Trophoblast cell (in vitro differentiated cells and primary cell): ENCODE results near the gene SLC17A9.

Experiments used
- DNase-seq, 2 donors: peaks; one replicate each; pipeline ENCODE4 v3.0.0-alpha.2; 2016
- H2AFZ ChIP-seq: 2 replicates; pipeline ENCODE4 v1.6.1; 2013; ENCODE audit warnings: low read length, moderate library complexity, mild to moderate bottlenecking; ENCODE audit not compliant: insufficient read depth, poor library complexity
- H2AK5ac ChIP-seq: 2 replicates; pipeline ENCODE4 v1.6.1; 2013; ENCODE audit warnings: mild to moderate bottlenecking, low read length
- H2BK120ac ChIP-seq: 2 replicates; pipeline ENCODE4 v1.6.1; 2013; ENCODE audit warnings: low read length, mild to moderate bottlenecking, moderate library complexity; ENCODE audit not compliant: insufficient read depth, poor library complexity
- H2BK12ac ChIP-seq: 2 replicates; pipeline ENCODE4 v1.6.1; 2013; ENCODE audit warnings: mild to moderate bottlenecking, low read length, moderate library complexity
- H2BK5ac ChIP-seq: 2 replicates; pipeline ENCODE4 v1.6.1; 2013; ENCODE audit warnings: low read length, low read depth, moderate library complexity, mild to moderate bottlenecking; ENCODE audit not compliant: poor library complexity
- H3K14ac ChIP-seq: 2 replicates; pipeline ENCODE4 v1.6.1; 2013; ENCODE audit warnings: mild to moderate bottlenecking, low read length
- H3K18ac ChIP-seq: 2 replicates; pipeline ENCODE4 v1.6.1; 2013; ENCODE audit warnings: mild to moderate bottlenecking, low read length
- H3K23ac ChIP-seq: 2 replicates; pipeline ENCODE4 v1.6.1; 2013; ENCODE audit warnings: low read length
- H3K27ac ChIP-seq: 2 replicates; pipeline ENCODE4 v1.5.1; 2013; ENCODE audit warnings: low read depth, mild to moderate bottlenecking, inconsistent platforms, low read length, moderate library complexity
- H3K27me3 ChIP-seq: 2 replicates; pipeline ENCODE4 v1.6.1; 2013; ENCODE audit warnings: inconsistent platforms, mild to moderate bottlenecking, low read length, moderate library complexity; ENCODE audit not compliant: insufficient read depth
- H3K36me3 ChIP-seq, 2 experiments: 1 replicate in 1 of 2; 2 replicates in 1 of 2; pipeline ENCODE4 v1.6.1; 2013; ENCODE audit warnings: low read length in 2 of 2, mild to moderate bottlenecking in 2 of 2, moderate library complexity in 1 of 2; ENCODE audit not compliant: insufficient read depth in 2 of 2, control insufficient read depth in 1 of 2
- H3K4ac ChIP-seq: 2 replicates; pipeline ENCODE4 v1.6.1; 2013; ENCODE audit warnings: low read depth, mild to moderate bottlenecking, low read length, moderate library complexity
- H3K4me1 ChIP-seq, 2 experiments: 1 replicate in 1 of 2; 2 replicates in 1 of 2; pipeline ENCODE4 v1.6.1; 2013; ENCODE audit warnings: low read length in 2 of 2, mild to moderate bottlenecking in 2 of 2, moderate library complexity in 1 of 2; ENCODE audit not compliant: insufficient read depth in 2 of 2, control insufficient read depth in 1 of 2
- H3K4me2 ChIP-seq: 2 replicates; pipeline ENCODE4 v1.6.1; 2013; ENCODE audit warnings: inconsistent platforms, mild to moderate bottlenecking, low read length, moderate library complexity
- H3K4me3 ChIP-seq: 2 replicates; pipeline ENCODE4 v1.5.1; 2013; ENCODE audit warnings: mild to moderate bottlenecking, low read depth, low read length, inconsistent platforms
- H3K79me1 ChIP-seq: one replicate; pipeline ENCODE4 v1.6.1; 2013; ENCODE audit warnings: low read length
- H3K79me2 ChIP-seq: 2 replicates; pipeline ENCODE4 v1.6.1; 2013; ENCODE audit warnings: low read length, mild to moderate bottlenecking; ENCODE audit not compliant: control insufficient read depth, insufficient read depth, poor library complexity
- H3K9ac ChIP-seq: 2 replicates; pipeline ENCODE4 v1.6.1; 2013; ENCODE audit warnings: mild to moderate bottlenecking, low read length
- H3K9me3 ChIP-seq: 2 replicates; pipeline ENCODE4 v1.6.1; 2013; ENCODE audit warnings: low read depth, mild to moderate bottlenecking, control low read depth, inconsistent platforms, low read length; ENCODE audit not compliant: insufficient read depth
- H4K12ac ChIP-seq: 2 replicates; pipeline ENCODE4 v1.6.1; 2013; ENCODE audit warnings: low read depth, mild to moderate bottlenecking, low read length, moderate library complexity
- H4K8ac ChIP-seq: 2 replicates; pipeline ENCODE4 v1.6.1; 2013; ENCODE audit warnings: low read depth, mild to moderate bottlenecking, low read length, moderate library complexity
- H4K91ac ChIP-seq: one replicate; pipeline ENCODE4 v1.6.1; 2013; ENCODE audit warnings: low read depth, mild to moderate bottlenecking, low read length, moderate library complexity
- WGBS: extraction: QIAGEN DNeasy Blood & Tissue Kit; methylation state at CpG from one replicate; pipeline ENCODE4 v1.1.7; 2013; ENCODE audit warnings: missing lambda C conversion rate; ENCODE audit not compliant: insufficient read length, insufficient coverage; ENCODE audit errors: extremely low coverage; 5-methylcytosine and 5-hydroxymethylcytosine counted together

SLC17A9 gene

DNA sequence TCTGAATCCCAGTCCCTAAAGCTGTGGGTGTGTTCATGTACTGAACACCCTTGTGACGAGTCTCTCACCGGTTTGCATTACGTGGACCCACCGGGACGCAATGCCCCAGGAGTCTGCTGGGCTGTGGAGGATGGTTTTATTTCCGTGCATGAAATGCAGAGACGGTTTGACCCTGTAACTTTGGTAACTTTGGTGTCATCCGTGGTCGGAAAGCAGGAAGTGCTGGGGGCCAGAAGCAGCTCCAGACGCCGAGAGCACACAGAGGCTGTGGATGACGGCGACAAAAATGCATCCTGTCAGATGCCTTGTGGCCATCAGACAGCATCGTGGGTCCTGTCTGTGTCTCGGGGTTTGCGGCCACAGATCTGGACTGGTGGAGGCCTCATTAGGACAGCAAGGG lies 47.1 kb downstream of the SLC17A9 start:
- H3K18ac ChIP-seq: no peak overlapping the region

DNA sequence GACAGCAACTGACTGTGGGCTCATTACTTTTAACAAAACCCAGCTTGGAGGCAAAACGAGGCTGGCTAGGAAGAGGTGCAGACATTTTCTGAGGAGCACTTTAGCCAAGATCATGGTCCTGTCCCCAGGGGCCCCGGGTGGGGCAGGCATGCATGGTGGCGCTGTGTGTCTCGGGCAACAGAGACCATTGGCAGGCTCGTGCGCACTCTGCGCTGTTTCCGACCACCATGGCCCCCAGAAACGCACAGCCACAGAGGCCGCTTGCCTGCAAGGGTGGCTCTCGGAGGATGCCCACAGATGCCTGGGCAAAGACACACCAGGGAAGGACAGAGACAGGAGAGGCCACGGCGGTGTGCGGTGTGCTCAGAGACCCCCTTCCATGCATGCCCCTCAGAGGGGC lies 47.5 kb downstream of the SLC17A9 start:
- H3K4me2 ChIP-seq: no peak overlapping the region
- no peaks in the 10 kb centered on the region for H3K79me2 ChIP-seq
- H3K36me3 ChIP-seq: no peaks in the 10 kb centered on the region
- no peak overlapping the region for H2BK12ac ChIP-seq
- peaks cover 20% of the 10 kb centered on the region for H3K27me3 ChIP-seq
- no peak overlapping the region for H2BK120ac ChIP-seq
- no peak overlapping the region for H3K18ac ChIP-seq
- no peak overlapping the region for H3K27ac ChIP-seq
- no peaks in the 10 kb centered on the region for H3K79me1 ChIP-seq
- H3K9ac ChIP-seq: no peak overlapping the region
- H4K91ac ChIP-seq: no peak overlapping the region
- H2AFZ ChIP-seq: no peak overlapping the region
- DNase-seq: no peak
- H3K9me3 ChIP-seq: peaks cover 13% of the 10 kb centered on the region
- no peak overlapping the region for H3K4me3 ChIP-seq
- H2BK5ac ChIP-seq: no peak overlapping the region
- H3K4ac ChIP-seq: no peak overlapping the region
- WGBS: no CpG with 5 or more reads among the region's 14 CpGs
- no peak overlapping the region for H4K12ac ChIP-seq
- no peak overlapping the region for H3K14ac ChIP-seq
- no peak overlapping the region for H2AK5ac ChIP-seq
- H3K4me1 ChIP-seq: no peaks in the 10 kb centered on the region
- no peak overlapping the region for H4K8ac ChIP-seq
- H3K23ac ChIP-seq: no peak overlapping the region

More for the DNA sequence above, 47.1 kb downstream of the SLC17A9 start:
- H3K4me3 ChIP-seq: no peak overlapping the region
- H2BK5ac ChIP-seq: no peak overlapping the region
- H3K27ac ChIP-seq: no peak overlapping the region
- H3K27me3 ChIP-seq: peaks cover 15% of the 10 kb centered on the region
- H3K4me1 ChIP-seq: no peaks in the 10 kb centered on the region
- no peak overlapping the region for H3K23ac ChIP-seq
- no peak overlapping the region for H4K8ac ChIP-seq
- H3K9me3 ChIP-seq: peaks cover 13% of the 10 kb centered on the region
- H3K14ac ChIP-seq: no peak overlapping the region
- H3K4me2 ChIP-seq: no peak overlapping the region
- H3K36me3 ChIP-seq: no peaks in the 10 kb centered on the region
- H4K12ac ChIP-seq: no peak overlapping the region
- no peak overlapping the region for H2AK5ac ChIP-seq
- no peak for DNase-seq
- no peak overlapping the region for H3K4ac ChIP-seq
- no peak overlapping the region for H2AFZ ChIP-seq
- H3K9ac ChIP-seq: no peak overlapping the region
- WGBS: no CpG with 5 or more reads among the region's 16 CpGs
- no peak overlapping the region for H2BK12ac ChIP-seq
- H4K91ac ChIP-seq: no peak overlapping the region
- H2BK120ac ChIP-seq: no peak overlapping the region
- H3K79me1 ChIP-seq: no peaks in the 10 kb centered on the region
- H3K79me2 ChIP-seq: no peaks in the 10 kb centered on the region

DNA sequence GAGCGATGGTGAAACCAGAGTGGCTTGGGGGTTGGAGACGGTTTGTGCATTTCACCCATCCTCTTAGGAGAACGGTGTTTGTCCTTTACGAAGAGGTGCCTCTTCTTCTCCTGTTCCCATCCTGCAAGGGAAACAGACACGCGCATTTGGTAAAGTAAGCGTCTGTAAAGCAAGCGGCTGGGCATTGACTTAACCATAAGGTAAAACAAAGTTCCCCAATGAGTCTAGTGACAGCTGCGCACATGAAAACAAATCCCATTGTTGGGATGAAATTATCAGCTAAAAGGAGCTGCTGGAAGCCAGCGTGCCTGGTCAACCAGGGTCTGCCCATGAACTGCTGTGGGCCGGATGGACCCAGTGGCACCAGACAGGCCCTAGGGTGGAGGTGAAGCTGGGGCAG lies 48.4 kb downstream of the SLC17A9 start:
- Histone ChIP-seq H3K79me2 (no peaks in the 10 kb centered on the region), H4K8ac (no peak overlapping the region), H3K4ac (no peak overlapping the region), H2AFZ (no peak overlapping the region), H3K27me3 (peaks cover 29% of the 10 kb centered on the region), H3K27ac (no peak overlapping the region), H4K91ac (no peak overlapping the region), H3K79me1 (no peaks in the 10 kb centered on the region), H2AK5ac (no peak overlapping the region), H2BK5ac (no peak overlapping the region), H2BK120ac (no peak overlapping the region), H3K23ac (no peak overlapping the region), H3K14ac (no peak overlapping the region), H3K4me3 (no peak overlapping the region), H3K18ac (no peak overlapping the region), H3K36me3 (no peaks in the 10 kb centered on the region), H3K4me2 (no peak overlapping the region), H2BK12ac (no peak overlapping the region), H3K9me3 (peaks cover 13% of the 10 kb centered on the region), H3K9ac (no peak overlapping the region), H4K12ac (no peak overlapping the region), H3K4me1 (no peaks in the 10 kb centered on the region)
- no CpG with 5 or more reads among the region's 11 CpGs for WGBS
- no peak for DNase-seq

DNA sequence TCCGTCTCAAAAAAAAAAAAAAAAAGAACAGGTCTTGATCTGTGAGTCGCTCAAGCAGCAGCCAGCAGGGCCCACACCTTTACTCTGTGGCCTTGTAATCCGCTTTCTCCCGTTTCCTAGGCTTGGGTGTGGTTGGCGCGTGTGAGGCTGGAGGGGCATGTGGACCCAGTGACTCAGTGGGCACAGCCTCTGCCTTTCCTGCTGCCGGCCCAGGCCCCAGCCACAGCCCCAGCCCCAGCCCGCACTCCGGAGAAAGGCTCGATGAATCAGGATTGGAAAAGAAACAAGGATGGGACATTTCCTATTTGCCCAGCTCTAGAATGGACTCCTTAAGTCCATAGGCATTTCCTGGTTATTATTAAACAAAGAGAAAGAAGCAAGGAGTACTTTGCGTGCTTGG lies 50.0 kb downstream of the SLC17A9 start:
- WGBS: no CpG with 5 or more reads among the region's 11 CpGs
- Histone ChIP-seq H3K4me2 (no peak overlapping the region), H2AK5ac (no peak overlapping the region), H4K12ac (no peak overlapping the region), H2BK5ac (no peak overlapping the region), H3K23ac (no peak overlapping the region), H2BK120ac (no peak overlapping the region), H3K14ac (no peak overlapping the region), H4K8ac (no peak overlapping the region), H3K27me3 (peaks cover 45% of the 10 kb centered on the region), H3K79me2 (no peaks in the 10 kb centered on the region), H3K4me3 (no peak overlapping the region), H3K79me1 (no peaks in the 10 kb centered on the region), H3K4me1 (peaks cover 2 to 4% of the 10 kb centered on the region in 2 experiments), H3K9me3 (peaks cover 13% of the 10 kb centered on the region), H3K18ac (no peak overlapping the region), H3K4ac (no peak overlapping the region), H3K9ac (no peak overlapping the region), H2AFZ (no peak overlapping the region), H3K27ac (no peak overlapping the region), H3K36me3 (no peaks in the 10 kb centered on the region), H2BK12ac (no peak overlapping the region), H4K91ac (no peak overlapping the region)
- no peak for DNase-seq
